HEK293T (cell line): ENCODE measurements around the gene UAP1L1.

Source experiments
- BHLHE40 ChIP-seq: fragments of 450-650 bp; IDR thresholded peaks from 2 replicates; pipeline ENCODE4 v1.6.1; 2016; ENCODE audit warnings: mild to moderate bottlenecking, moderate library complexity, borderline replicate concordance
- CTBP1 ChIP-seq: fragments of 450-650 bp; IDR thresholded peaks from 2 replicates; pipeline ENCODE4 v1.6.1; 2016; ENCODE audit warnings: borderline replicate concordance
- ELF4 ChIP-seq: fragments of 450-650 bp; IDR thresholded peaks from 2 replicates; pipeline ENCODE4 v1.6.1; 2017; ENCODE audit warnings: antibody characterized with exemption
- FOXA1 ChIP-seq: fragments of 450-650 bp; IDR thresholded peaks from 2 replicates; pipeline ENCODE4 v1.6.1; 2016; ENCODE audit warnings: mild to moderate bottlenecking
- FOXM1 ChIP-seq: fragments of 450-650 bp; IDR thresholded peaks from 2 replicates; pipeline ENCODE4 v1.6.1; 2017; ENCODE audit warnings: mild to moderate bottlenecking, borderline replicate concordance
- HDGF ChIP-seq: fragments of 450-650 bp; IDR thresholded peaks from 2 replicates; pipeline ENCODE4 v1.6.1; 2017; ENCODE audit warnings: antibody characterized with exemption, borderline replicate concordance
- L3MBTL2 ChIP-seq: fragments of 450-650 bp; conservative IDR thresholded peaks from 2 replicates; pipeline ENCODE4 v1.6.1; 2016; ENCODE audit warnings: mild to moderate bottlenecking
- LEF1 ChIP-seq: fragments of 450-650 bp; IDR thresholded peaks from 2 replicates; pipeline ENCODE4 v1.6.1; 2017; ENCODE audit warnings: mild to moderate bottlenecking, borderline replicate concordance
- SP1 ChIP-seq: fragments of 450-650 bp; IDR thresholded peaks from 2 replicates; pipeline ENCODE4 v1.6.1; 2017
- SUZ12 ChIP-seq: fragments of 450-650 bp; IDR thresholded peaks from 2 replicates; pipeline ENCODE4 v1.6.1; 2016; ENCODE audit warnings: mild to moderate bottlenecking
- TARDBP ChIP-seq: fragments of 450-650 bp; IDR thresholded peaks from 2 replicates; pipeline ENCODE4 v1.6.1; 2016
- ZNF384 ChIP-seq: fragments of 450-650 bp; IDR thresholded peaks from 2 replicates; pipeline ENCODE4 v1.6.1; 2016

DNA sequence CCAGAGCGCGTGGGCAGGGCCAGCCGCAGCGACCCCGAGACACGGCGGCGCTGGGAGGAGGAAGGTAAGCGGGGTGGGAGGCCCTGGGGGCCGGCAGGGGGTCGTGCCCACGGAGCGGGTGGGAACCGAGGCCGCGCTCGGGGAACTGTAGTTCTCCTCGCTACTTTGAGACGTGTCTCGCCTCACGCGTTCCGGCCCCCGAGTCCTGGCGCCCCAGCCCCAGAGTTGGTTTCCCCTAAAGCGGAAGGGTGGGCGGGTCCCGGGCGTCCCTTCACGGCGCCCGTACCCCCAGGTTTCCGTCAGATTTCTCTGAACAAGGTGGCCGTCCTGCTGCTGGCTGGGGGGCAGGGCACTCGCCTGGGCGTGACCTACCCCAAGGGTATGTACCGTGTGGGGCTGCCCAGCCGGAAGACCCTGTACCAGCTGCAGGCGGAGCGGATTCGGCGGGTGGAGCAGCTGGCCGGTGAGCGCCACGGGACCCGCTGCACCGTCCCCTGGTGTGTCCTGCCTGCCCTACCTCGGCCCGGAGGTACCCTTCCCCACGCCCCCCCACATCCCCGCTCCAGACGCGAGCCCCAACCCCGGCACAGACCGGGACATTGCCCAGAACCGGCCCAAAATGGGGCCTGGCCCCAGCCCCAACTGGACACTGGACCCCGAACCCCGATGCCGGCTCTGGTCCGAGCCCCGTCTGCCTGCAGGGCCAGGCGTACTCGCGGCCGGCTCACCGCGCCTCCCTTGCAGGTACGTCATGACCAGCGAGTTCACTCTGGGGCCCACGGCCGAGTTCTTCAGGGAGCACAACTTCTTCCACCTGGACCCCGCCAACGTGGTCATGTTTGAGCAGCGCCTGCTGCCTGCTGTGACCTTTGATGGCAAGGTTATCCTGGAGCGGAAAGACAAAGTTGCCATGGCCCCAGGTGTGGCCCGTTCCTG, 709 bp downstream of the UAP1L1 start:
- TF ChIP-seq FOXA1 (no peak), SP1 (no peak), TARDBP (no peak), LEF1 (no peak), FOXM1 (no peak), SUZ12 (no peak), BHLHE40 (no peak), CTBP1 (no peak), ZNF384 (no peak), L3MBTL2 (no peak), ELF4 (no peak), HDGF (no peak)
